Gastrocnemius medialis (tissue), 4 donors: ENCODE results near the gene LGALS7. TPM values are rescaled to one million over a fixed set of nuclear protein-coding genes. Genes with fewer than 3 reads are reported as not detected.
A peak's percentile ranks its signal among the peaks of the same experiment; 100 is the strongest.

Source experiments
- ATAC-seq, 2 donors: fragments of 150-250 bp; one replicate each; pipeline ENCODE4 v1.9.1; 2016
- DNase-seq, 2 donors: peaks; one replicate each; pipeline ENCODE4 v3.0.0-alpha.2; 2019
- H3K27ac ChIP-seq, 4 donors: fragments of 200-600 bp; sonication (generic); 1 replicate in 1 of 4; 2 replicates in 3 of 4; pipeline ENCODE4 v1.5.1; 2016 to 2018; ENCODE audit warnings: mild to moderate bottlenecking in 2 of 4, moderate library complexity in 1 of 4
- H3K27me3 ChIP-seq, 3 donors: fragments of 200-600 bp; sonication (generic) in 2 of 3; 1 replicate in 1 of 3; 2 replicates in 2 of 3; pipeline versions ENCODE4 v1.5.1 to v1.6.0; 2016 to 2019; ENCODE audit warnings: mild to moderate bottlenecking in 1 of 3, moderate library complexity in 1 of 3
- H3K36me3 ChIP-seq, 2 donors: fragments of 200-600 bp; sonication (generic) in 1 of 2; one replicate each; pipeline ENCODE4 v1.5.1; 2017 to 2018
- H3K4me1 ChIP-seq, 2 donors: fragments of 200-600 bp; sonication (generic) in 1 of 2; one replicate each; pipeline ENCODE4 v1.5.1; 2016 to 2017; ENCODE audit warnings: mild to moderate bottlenecking in 2 of 2
- H3K4me3 ChIP-seq, 4 donors: fragments of 200-600 bp; sonication (generic) in 3 of 4; 1 replicate in 1 of 4; 2 replicates in 3 of 4; pipeline ENCODE4 v1.5.1; 2016 to 2019; ENCODE audit warnings: mild to moderate bottlenecking in 2 of 4
- H3K9me3 ChIP-seq, 3 donors: fragments of 200-600 bp; sonication (generic) in 2 of 3; 1 replicate in 1 of 3; 2 replicates in 2 of 3; pipeline ENCODE4 v1.5.1; 2016 to 2019
- CTCF ChIP-seq, 5 experiments: fragments of 450-650 bp in 3 of 5; fragments of 200-600 bp in 2 of 5; sonication (generic) in 2 of 5; IDR thresholded peaks in 4 of 5; conservative IDR thresholded peaks in 1 of 5; 1 replicate in 4 of 5; 2 replicates in 1 of 5; pipeline ENCODE4 v1.5.1; 2016 to 2019; ENCODE audit warnings: antibody characterized with exemption in 5 of 5, mild to moderate bottlenecking in 3 of 5, moderate library complexity in 3 of 5
- POLR2A ChIP-seq, 2 donors: fragments of 450-650 bp; IDR thresholded peaks; one replicate each; pipeline ENCODE4 v1.6.1; 2017; ENCODE audit warnings: antibody characterized with exemption in 2 of 2, mild to moderate bottlenecking in 2 of 2, moderate library complexity in 2 of 2
- in situ Hi-C, 4 donors: fragments of 200-750 bp; cut with MboI; loops; one replicate each; pipeline versions ENCODE4 v1.15.0 to v1.8.0; 2017; ENCODE audit warnings: low sequenced_read_pairs in 4 of 4
- intact Hi-C: fragments of 100-400 bp; cut with DNase I; formaldehyde crosslinking; loops from one replicate; pipeline ENCODE4 v1.15.1; 2023; ENCODE audit warnings: low total_unique reads
- total RNA-seq, 4 donors: library from RNA; depleted of rRNA; stranded (reverse); fragments of >200 nt; gene quantifications; one replicate each; pipeline versions ENCODE4 v1.1.0 to v1.2.3, GENCODE V29; 2016

Gene LGALS7
- total RNA-seq, 4 donors from 2014 or later = not detected

GRCh38 chr19:38721496-38721895 lies 51.8 kb downstream of the LGALS7 start:
- in situ Hi-C loops = no loop called here
- Histone ChIP-seq H3K4me1 (peaks cover 10 to 11% of the 10 kb centered on the region in 2 donors), H3K4me3 (no peak overlapping the region), H3K27ac (peak overlapping the region; percentile 23 to 78 (median 66)), H3K27me3 (no peaks in the 10 kb centered on the region), H3K36me3 (peaks cover 8 to 78% of the 10 kb centered on the region in 2 donors), H3K9me3 (no peaks in the 10 kb centered on the region)
- ATAC-seq (no peak), DNase-seq (no peak)
- intact Hi-C loops = no loop called here
- TF ChIP-seq CTCF (IDR thresholded peaks at IDR 0.05 in 4 of 5, conservative IDR thresholded peaks at IDR 0.05 in 1 of 5) (no peak), POLR2A (IDR thresholded peaks at IDR 0.05) (no peak)

Other genes starting within 250 kb of the LGALS7 start
- gene MAP4K1, start 155.6 kb downstream of the LGALS7 start, total RNA-seq = under 1 TPM in 3 of 4 donors, not detected in 1; 0.31 to 0.97 (median 0.78) TPM
- 100 to 1,000 TPM; 619 to 975 (median 681) TPM for gene EIF3K, start 154.3 kb downstream of the LGALS7 start, total RNA-seq
- gene ACTN4, start 125.9 kb downstream of the LGALS7 start, total RNA-seq = 10 to 100 TPM; 32.0 to 85.3 (median 63.9) TPM
- under 1 TPM in 1 of 4 donors, not detected in 3; 0.42 TPM for gene CAPN12, start 29.0 kb downstream of the LGALS7 start, total RNA-seq
- not detected for gene LGALS7B, start 15.7 kb upstream of the LGALS7 start, total RNA-seq
- 10 to 100 TPM in 1 of 4 donors, 1 to 10 TPM in 1, under 1 TPM in 1, not detected in 1; 0.55 to 14.2 (median 1.2) TPM for gene LGALS4, start 39.4 kb upstream of the LGALS7 start, total RNA-seq
- 100 to 1,000 TPM in 3 of 4 donors, 10 to 100 TPM in 1; 99.6 to 302 (median 172) TPM for gene ECH1, start 58.3 kb upstream of the LGALS7 start, total RNA-seq
- 100 to 1,000 TPM in 3 of 4 donors, 10 to 100 TPM in 1; 88.3 to 172 (median 126) TPM for gene HNRNPL, start 76.5 kb upstream of the LGALS7 start, total RNA-seq
- 1 to 10 TPM in 3 of 4 donors, under 1 TPM in 1; 0.95 to 3.3 (median 2.9) TPM for gene RINL, start 104.8 kb upstream of the LGALS7 start, total RNA-seq
- gene SIRT2, start 126.1 kb upstream of the LGALS7 start, total RNA-seq = 100 to 1,000 TPM; 208 to 327 (median 285) TPM
- gene NFKBIB, start 126.5 kb upstream of the LGALS7 start, total RNA-seq = 10 to 100 TPM; 32.2 to 63.8 (median 53.6) TPM
- gene CCER2, start 138.7 kb upstream of the LGALS7 start, total RNA-seq = under 1 TPM in 1 of 4 donors, not detected in 3; 0.46 TPM
- gene SARS2, start 157.2 kb upstream of the LGALS7 start, total RNA-seq = 10 to 100 TPM; 12.1 to 30.0 (median 27.8) TPM
- 10 to 100 TPM; 20.0 to 49.8 (median 36.1) TPM for gene MRPS12, start 157.4 kb upstream of the LGALS7 start, total RNA-seq
- 1 to 10 TPM; 1.6 to 4.2 (median 2.4) TPM for gene FBXO17, start 202.2 kb upstream of the LGALS7 start, total RNA-seq